Urothelium cell line (cell line): ENCODE measurements around the gene C15orf62.

Experiments
- DNase-seq: peaks from one replicate; pipeline ENCODE4 v3.0.0; 2011; ENCODE audit warnings: low spot score, mixed read lengths
- FAIRE-seq: peaks from 2 replicates; lab custom pipeline; 2011; peaks lifted over from hg19 to GRCh38; lab: Jason Lieb, UNC

C15orf62 gene

DNA sequence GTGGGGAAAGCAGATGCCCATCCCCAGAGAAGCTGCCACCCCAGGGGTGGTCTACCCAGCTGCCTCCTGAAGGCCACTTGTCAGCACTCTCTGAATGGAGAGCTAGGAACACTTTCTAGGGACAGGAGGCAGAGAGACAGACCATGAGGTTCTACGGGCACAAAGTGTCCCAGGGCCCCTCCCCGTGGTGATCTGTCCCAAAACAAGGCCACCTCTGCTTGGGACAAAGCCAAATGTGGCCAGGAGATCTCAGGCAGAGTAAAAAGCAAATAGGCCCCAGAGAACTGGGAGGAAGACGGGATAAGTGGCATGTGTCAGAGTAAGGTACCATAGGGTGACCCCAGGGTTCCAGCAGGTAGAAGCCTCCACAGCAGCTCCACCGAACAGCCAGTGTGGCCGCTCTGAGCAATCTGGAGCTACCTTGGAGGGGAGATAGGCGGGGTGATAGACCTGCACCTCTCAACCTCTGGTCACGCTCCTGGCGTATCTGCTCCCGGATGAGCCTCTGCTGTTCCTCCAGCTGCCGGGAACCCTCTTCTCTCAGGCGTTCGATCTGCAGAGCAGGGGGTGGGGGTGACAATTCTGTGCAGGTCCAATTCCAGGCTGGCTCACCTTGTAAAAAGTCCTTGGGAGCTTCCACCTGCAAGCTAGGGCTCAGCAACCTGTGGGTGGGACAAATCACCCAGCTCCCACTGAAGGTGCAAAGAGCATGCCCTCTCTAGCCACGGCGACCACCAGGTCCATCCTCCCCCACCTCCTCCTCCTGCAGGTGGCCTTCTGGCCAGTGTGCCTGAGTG is 6.2 kb downstream of the C15orf62 start:
- FAIRE-seq (no peak), DNase-seq (no peak)

- no peak for FAIRE-seq
- peak; percentile 67 for DNase-seq
These were observed 6.9 kb downstream of the C15orf62 start for GRCh38 chr15:40776537-40777141.

DNA sequence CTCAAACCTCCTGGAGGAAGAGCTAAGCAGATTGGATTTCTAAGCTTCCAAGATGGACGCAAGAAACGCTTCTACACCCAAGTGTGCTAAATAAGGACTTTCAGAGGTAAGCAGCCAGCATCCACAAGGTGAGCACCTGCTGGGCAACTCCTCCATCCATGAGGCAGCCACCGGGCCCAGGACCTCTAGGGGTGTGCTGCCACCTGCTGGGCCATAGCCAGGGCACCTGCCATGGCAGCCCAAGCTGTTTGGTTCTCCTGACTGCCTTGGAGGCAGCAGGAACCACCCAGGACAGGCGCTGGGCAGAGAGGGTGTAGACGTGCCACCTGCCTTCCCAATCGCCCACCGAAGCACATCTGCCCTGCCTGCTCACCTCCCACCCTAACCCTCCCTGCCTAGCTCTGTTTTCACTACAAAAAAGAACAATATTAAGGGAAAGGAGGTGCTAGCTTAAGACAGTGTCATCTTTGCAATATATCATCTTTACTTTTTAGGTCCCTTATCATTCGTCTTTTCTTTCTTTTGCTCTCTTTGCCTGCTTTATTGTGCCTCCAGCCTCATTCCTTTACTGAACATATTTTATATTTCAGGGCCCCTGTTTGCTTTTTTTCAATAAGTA is 12.9 kb downstream of the C15orf62 start:
- FAIRE-seq, result no peak
- peak; percentile 65 for DNase-seq

DNA sequence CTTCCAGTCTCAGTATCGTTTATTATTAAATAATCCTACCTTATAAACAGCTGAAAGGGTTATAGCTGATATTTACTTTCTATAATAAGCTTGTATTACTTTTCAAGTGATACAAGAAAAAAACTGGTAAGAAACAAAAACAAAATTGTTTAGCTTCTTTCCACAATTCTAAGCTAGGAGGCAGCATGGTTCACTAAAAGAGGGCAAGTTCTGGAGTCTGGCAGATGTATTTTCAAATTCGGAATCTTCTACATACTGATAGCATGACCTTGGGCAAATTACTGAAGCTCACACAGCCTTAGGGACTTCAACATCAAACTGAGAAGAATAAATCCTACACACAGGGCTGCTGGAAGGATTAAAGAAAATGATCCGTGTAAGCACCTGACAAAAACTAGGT is 15.4 kb downstream of the C15orf62 start:
- DNase-seq, result no peak
- FAIRE-seq, result no peak

DNA sequence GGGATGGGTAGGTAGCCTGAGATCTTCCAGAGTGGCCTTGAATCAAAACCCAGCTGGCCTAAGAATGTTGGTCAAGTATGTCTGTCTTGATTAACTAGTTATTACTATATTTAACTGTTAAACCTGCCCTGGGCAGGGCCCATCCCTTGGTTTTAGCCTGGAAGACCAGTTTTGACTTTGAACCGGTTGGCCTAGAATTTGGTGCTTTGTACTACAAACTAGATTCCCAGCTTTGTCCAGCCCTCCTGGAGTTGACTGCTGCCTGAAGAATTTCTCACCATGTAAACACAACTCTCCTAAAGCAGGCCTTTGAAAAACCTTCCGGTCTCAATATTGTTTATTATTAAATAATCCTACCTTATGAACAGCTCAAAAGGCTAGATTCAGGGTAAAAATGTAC is 16.0 kb downstream of the C15orf62 start:
- FAIRE-seq, result no peak
- no peak for DNase-seq

- DNase-seq (peak; percentile 72), FAIRE-seq (no peak)
These were observed 17.6 kb downstream of the C15orf62 start for GRCh38 chr15:40787344-40787841.

DNA sequence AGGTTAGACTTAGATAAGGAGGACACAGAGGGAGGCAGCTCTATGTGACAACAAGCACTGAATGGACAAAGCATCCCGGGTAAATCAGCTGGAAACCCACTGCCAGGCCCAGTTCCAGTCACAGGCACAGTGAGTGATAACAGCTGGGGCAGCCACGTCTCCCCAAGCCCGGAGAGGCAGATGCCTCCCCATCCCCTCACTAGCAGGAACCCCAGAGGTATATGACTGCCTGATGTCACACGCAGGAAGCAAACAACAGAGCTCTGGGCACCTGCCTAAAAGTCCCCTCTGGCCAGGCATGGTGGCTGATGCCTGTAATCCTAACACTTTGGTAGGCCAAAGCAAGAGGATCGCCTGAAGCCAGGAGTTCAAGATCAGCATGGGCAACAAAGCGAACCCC is 18.2 kb downstream of the C15orf62 start:
- no peak for FAIRE-seq

GRCh38 chr15:40789119-40789518 is 19.3 kb downstream of the C15orf62 start:
- DNase-seq (no peak), FAIRE-seq (no peak)

More for the DNA sequence above, 18.2 kb downstream of the C15orf62 start:
- DNase-seq, result no peak

DNA sequence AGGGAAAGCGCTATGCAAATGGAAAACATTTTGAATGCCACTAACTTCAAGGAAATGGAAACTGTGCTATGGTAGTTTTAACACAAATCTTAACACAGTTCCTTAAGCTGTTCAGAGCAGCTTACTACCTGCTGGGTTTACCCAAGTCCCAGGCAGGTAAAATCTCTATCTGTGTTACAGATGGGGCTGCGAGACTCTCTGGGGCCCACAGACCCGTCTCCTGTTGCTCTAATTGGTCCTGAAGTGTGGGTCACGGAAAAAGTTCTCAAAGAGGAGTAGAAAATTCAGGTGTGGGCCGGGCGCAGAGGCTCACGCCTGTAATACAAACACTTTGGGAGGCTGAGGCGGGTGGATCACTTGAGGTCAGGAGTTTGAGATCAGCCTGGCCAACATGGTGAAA is 20.2 kb downstream of the C15orf62 start:
- no peak for FAIRE-seq

GRCh38 chr15:40790718-40791117 is 20.9 kb downstream of the C15orf62 start:
- FAIRE-seq, result no peak
- DNase-seq, result no peak

More for the DNA sequence above, 20.2 kb downstream of the C15orf62 start:
- no peak for DNase-seq

DNA sequence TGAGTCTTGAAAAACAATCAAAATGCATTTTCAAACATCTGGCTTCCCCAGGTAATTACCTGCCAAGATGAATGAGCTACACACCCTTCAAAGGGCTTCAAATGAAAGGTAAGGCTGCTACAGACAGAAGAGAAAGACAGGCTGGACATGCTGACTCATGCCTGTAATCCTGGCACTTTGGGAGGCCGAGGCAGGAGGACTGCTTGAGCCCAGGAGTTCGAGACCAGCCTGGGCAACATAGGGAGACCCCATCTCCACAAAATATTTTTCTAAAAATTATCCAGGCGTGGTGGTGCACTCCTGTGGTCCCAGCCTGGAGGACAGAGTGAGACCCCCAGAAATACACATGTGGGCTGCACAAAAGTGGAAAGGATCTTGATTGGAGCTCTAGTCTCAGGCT is 22.6 kb downstream of the C15orf62 start:
- no peak for FAIRE-seq
- DNase-seq, result no peak

DNA sequence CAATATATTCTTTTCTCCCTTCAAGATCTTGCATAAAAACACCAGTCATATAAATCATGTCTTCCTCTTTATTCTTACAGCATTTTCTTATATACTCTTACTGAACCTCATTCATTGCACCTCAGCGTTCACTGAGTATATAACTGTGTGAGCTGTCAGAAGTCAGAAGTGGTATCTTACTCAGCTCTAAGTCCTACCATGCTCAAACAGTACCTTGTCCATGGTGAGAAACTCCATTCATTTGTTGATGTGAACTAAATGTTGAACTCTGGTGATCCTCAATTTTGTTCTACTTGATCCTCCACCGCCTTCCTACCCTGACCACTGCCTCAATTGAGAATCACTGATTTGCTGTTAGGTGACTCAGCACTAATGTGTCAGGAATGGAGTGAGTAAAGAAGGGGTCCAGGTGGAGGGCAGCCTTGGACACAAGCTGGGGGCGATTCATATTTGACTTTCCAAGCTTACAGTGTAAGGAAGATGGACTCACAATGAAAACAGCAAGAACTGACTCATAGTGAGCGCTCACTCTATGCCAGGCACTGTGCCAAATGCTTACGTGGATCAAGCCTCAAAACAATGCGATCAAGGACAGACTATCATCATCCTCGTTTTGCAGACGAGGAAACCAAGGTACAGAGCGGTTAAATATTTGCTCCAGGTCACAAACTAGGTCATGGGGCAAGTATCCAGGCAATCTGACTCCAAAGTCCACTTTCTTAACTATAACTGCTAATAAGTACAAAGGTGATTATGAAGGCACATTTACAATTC is 23.6 kb downstream of the C15orf62 start:
- DNase-seq, result peak; percentile 72
- no peak for FAIRE-seq

- FAIRE-seq, result no peak
- no peak for DNase-seq
These were observed 26.3 kb downstream of the C15orf62 start for GRCh38 chr15:40796041-40796440.

GRCh38 chr15:40796512-40796911 is 26.7 kb downstream of the C15orf62 start:
- FAIRE-seq, result no peak
- no peak for DNase-seq

- no peak for FAIRE-seq
These were observed 29.7 kb downstream of the C15orf62 start for GRCh38 chr15:40799523-40799922.

DNA sequence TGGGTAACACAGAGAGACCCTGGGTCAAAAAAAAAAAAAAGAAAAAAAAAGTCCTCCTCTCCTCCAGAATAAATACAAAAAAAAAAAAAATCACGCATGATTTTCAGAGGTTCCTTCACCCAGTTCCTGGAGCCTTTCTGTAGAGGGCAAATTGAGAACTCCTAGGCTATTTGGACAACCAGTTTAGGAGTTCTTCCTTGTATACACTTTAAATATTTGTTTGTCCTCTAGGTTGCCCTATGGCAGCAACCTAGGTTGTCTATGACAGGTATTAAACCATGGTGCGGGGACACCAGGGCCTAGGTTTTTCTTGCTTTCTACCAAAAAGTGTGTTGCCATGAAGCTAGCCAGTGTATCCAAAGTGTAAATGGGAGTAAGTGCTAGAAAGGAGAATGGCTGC is 33.3 kb downstream of the C15orf62 start:
- DNase-seq (no peak), FAIRE-seq (no peak)

More at GRCh38 chr15:40799523-40799922, 29.7 kb downstream of the C15orf62 start:
- DNase-seq, result no peak

GRCh38 chr15:40803688-40804087 is 33.9 kb downstream of the C15orf62 start:
- FAIRE-seq, result no peak
- DNase-seq, result no peak

GRCh38 chr15:40806672-40807027 is 36.9 kb downstream of the C15orf62 start:
- FAIRE-seq (no peak), DNase-seq (no peak)

DNA sequence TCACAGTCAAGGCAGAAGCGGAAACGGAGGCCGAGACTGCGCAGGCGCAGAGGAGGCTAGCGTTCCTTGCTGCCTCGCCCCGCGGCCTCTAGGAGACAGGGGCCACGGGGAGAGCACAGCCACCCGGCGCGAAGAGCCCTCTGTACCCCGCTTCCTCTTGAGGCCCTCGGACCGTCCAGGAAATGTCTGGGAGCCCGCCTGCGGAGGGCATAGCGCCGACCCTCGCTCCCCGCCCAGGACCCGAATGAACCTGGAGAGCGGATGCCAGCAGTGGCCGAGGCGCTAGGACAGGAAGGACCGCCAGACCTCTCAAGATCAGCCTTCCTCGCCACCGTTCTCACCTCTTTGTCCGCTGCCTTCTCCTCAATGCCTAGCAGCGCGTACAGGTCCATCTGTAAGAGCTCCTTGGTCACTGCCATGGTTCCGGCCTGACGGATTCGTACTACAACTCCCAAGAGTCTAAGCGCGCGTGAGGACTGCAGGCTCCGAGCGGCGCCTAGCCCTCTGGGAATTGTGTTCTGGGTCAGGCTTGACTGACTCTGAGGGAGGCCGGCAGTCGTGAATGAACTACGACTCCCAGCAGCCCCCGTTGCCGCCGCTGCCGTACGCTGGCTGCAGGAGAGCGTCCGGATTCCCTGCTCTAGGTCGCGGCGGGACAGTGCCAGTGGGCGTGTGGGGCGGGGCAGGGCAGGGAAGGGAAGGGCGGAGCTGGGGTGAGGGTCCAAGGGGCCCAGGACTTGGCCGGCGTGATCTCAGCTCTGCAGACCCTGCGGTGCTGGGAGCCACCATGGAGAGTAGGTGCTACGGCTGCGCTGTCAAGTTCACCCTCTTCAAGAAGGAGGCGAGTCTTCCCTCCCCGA is 37.5 kb downstream of the C15orf62 start, which contains the start of the genes DNAJC17 and ZFYVE19:
Gene DNAJC17, minus strand, starts transcription at position 446 of the 860 bp plus-strand sequence. Its CDS starts 27 bp downstream, at position 419.
Gene ZFYVE19, plus strand, starts transcription at position 62 of the 860 bp plus-strand sequence. Its CDS starts 501 bp downstream, at position 563.
- FAIRE-seq, result peak; percentile 86
- peak; percentile 96 for DNase-seq
